ENCODE results near the gene TFF1.

DNA sequence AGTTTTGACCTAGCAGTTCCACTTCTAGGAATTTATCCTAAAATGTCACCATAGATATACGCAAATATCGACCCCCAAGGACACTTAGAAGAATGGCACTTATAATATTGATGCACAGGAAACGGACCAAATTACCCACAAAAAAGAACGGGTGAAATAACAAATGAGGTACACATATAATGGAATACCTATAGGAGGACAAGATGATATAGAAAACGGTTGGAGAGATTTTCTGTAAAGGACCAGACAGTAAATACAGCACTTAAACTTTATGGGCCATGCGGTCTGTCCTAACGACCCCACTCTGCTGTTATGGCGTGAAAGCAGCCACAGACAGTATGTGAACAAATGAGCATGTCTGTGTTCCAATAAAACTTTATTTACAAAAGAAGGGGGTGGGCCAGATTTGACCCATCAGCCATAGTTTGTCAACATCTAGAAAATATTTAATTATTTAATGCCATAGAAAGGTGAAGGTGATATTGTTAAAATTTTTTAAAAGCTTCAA, 27.2 kb upstream of the TFF1 start:
- TF ChIP-seq, protein P1, sequence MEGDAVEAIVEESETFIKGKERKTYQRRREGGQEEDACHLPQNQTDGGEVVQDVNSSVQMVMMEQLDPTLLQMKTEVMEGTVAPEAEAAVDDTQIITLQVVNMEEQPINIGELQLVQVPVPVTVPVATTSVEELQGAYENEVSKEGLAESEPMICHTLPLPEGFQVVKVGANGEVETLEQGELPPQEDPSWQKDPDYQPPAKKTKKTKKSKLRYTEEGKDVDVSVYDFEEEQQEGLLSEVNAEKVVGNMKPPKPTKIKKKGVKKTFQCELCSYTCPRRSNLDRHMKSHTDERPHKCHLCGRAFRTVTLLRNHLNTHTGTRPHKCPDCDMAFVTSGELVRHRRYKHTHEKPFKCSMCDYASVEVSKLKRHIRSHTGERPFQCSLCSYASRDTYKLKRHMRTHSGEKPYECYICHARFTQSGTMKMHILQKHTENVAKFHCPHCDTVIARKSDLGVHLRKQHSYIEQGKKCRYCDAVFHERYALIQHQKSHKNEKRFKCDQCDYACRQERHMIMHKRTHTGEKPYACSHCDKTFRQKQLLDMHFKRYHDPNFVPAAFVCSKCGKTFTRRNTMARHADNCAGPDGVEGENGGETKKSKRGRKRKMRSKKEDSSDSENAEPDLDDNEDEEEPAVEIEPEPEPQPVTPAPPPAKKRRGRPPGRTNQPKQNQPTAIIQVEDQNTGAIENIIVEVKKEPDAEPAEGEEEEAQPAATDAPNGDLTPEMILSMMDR (IDR thresholded peaks at IDR 0.05), result no peak
- TF ChIP-seq POLR2AphosphoS5 (IDR thresholded peaks at IDR 0.05), result no peak
- no peak for TF ChIP-seq POLR2A (IDR thresholded peaks at IDR 0.05)
